ENCODE results near the gene HPS1.
"Not testable (repeated sequence)": the region's sequence is repeated elsewhere in the genome, so short reads cannot be mapped to it uniquely, and the experiment has no call there.

The HPS1 gene

GRCh38 chr10:98388101-98388655 lies 58.6 kb downstream of the HPS1 start:
- DNase-seq = no peak

- DNase-seq = no peak
These were observed 62.1 kb downstream of the HPS1 start for GRCh38 chr10:98384531-98385133.

GRCh38 chr10:98383869-98384268 lies 62.9 kb downstream of the HPS1 start:
- DNase-seq = no peak

- DNase-seq = not testable (repeated sequence)
These were observed 63.5 kb downstream of the HPS1 start for GRCh38 chr10:98383134-98383667.

- DNase-seq = no peak
These were observed 64.0 kb downstream of the HPS1 start for GRCh38 chr10:98382691-98383101.

- DNase-seq = no peak
These were observed 66.0 kb downstream of the HPS1 start for GRCh38 chr10:98380493-98381339.

- DNase-seq = no peak
These were observed 68.0 kb downstream of the HPS1 start for GRCh38 chr10:98378722-98379121.

GRCh38 chr10:98377536-98377935 lies 69.2 kb downstream of the HPS1 start:
- DNase-seq = no peak

GRCh38 chr10:98377001-98377400 lies 69.7 kb downstream of the HPS1 start:
- no peak for DNase-seq

GRCh38 chr10:98376485-98376884 lies 70.2 kb downstream of the HPS1 start:
- no peak for DNase-seq

- no peak for DNase-seq
These were observed 72.3 kb downstream of the HPS1 start for GRCh38 chr10:98374217-98374985.

- no peak for DNase-seq
These were observed 73.3 kb downstream of the HPS1 start for GRCh38 chr10:98373260-98374040.

- DNase-seq = no peak
These were observed 75.6 kb downstream of the HPS1 start for GRCh38 chr10:98370831-98371820.

- no peak for DNase-seq
These were observed 76.9 kb downstream of the HPS1 start for GRCh38 chr10:98369801-98370200.

GRCh38 chr10:98368644-98369043 lies 78.1 kb downstream of the HPS1 start:
- no peak for DNase-seq

GRCh38 chr10:98367604-98368451 lies 78.9 kb downstream of the HPS1 start:
- DNase-seq = no peak

Measured in stimulated activated CD4-positive, alpha-beta T cell treated with anti-CD3 and anti-CD28 coated beads, Interleukin-2, amount 100 ng/mL, for 24 hours (primary cell).